ENCODE results near the gene TPGS2. TPM values are rescaled to one million over a fixed set of nuclear protein-coding genes. Genes with fewer than 3 reads are reported as not detected.
A peak's percentile ranks its signal among the peaks of the same experiment; 100 is the strongest.

Gene TPGS2
- total and polyA plus RNA-seq, 2 of the 13 experiments (the other 11 are each of a cell fraction or from before 2014, with no cell fraction given): 73.3 to 137 TPM

- Histone ChIP-seq H3K4me1 (ENCODE audit: insufficient read depth, low read length) (no peaks in the 10 kb centered on the region), H2AFZ (ENCODE audit: low read length) (no peak overlapping the region), H3K9me3 (ENCODE audit: low read length) (no peaks in the 10 kb centered on the region; the same call in 1 of the 2 replicates), H3K27me3 (ENCODE audit: control insufficient read depth in 1 of 2, insufficient read depth in 2 of 2, low read length in 2 of 2) (no peaks in the 10 kb centered on the region), H3K79me2 (ENCODE audit: insufficient read depth, low read length) (no peaks in the 10 kb centered on the region), H3K36me3 (replicated peaks in 1 of 2; ENCODE audit: control insufficient read depth in 1 of 2, insufficient read depth in 2 of 2, low read length in 2 of 2) (no peaks in the 10 kb centered on the region), H3K27ac (ENCODE audit: extremely low read length, insufficient read depth, low read length) (no peak overlapping the region), H3K4me2 (ENCODE audit: low read depth, low read length) (no peak overlapping the region), H3K4me3 (replicated peaks in 1 of 3; ENCODE audit: insufficient read depth in 1 of 3, low read depth in 2 of 3, low read length in 3 of 3) (no peak overlapping the region), H4K20me1 (ENCODE audit: insufficient read depth, low read length) (no peaks in the 10 kb centered on the region), H3K9ac (ENCODE audit: insufficient read depth, low read depth, low read length) (no peak overlapping the region)
- no peak for FAIRE-seq
- intact Hi-C loops (cut with micrococcal nuclease; ENCODE audit: unreplicated experiment) (no loop called here), in situ Hi-C loops (cut with HindIII; ENCODE audit: extremely low pct_ligation_motif_present, low pct_unique_long_range_greater_than_20kb) (no loop called here)
- no TSS peak for BruUV-seq (replicated peaks)
- no peak for TF ChIP-seq ZNF75D (CRISPR knock-in tag; IDR thresholded peaks at IDR 0.05; ENCODE audit: borderline replicate concordance)
- TF ChIP-seq NCOA1 (CRISPR knock-in tag; IDR thresholded peaks at IDR 0.05): no peak
- no peak for TF ChIP-seq SRSF1 (optimal IDR thresholded peaks at IDR 0.05; ENCODE audit: low read depth, low read length)
- TF ChIP-seq ZNF768 (CRISPR knock-in tag; IDR thresholded peaks at IDR 0.05): no peak
- no peak for TF ChIP-seq ZNF547 (CRISPR knock-in tag; IDR thresholded peaks at IDR 0.05)
- no peak for TF ChIP-seq MIER2 (CRISPR knock-in tag; IDR thresholded peaks at IDR 0.05)
- TF ChIP-seq TEAD2 (CRISPR knock-in tag; IDR thresholded peaks at IDR 0.05): no peak
- TF ChIP-seq ZNF317 (CRISPR knock-in tag; IDR thresholded peaks at IDR 0.05): no peak
- TF ChIP-seq, protein P1, sequence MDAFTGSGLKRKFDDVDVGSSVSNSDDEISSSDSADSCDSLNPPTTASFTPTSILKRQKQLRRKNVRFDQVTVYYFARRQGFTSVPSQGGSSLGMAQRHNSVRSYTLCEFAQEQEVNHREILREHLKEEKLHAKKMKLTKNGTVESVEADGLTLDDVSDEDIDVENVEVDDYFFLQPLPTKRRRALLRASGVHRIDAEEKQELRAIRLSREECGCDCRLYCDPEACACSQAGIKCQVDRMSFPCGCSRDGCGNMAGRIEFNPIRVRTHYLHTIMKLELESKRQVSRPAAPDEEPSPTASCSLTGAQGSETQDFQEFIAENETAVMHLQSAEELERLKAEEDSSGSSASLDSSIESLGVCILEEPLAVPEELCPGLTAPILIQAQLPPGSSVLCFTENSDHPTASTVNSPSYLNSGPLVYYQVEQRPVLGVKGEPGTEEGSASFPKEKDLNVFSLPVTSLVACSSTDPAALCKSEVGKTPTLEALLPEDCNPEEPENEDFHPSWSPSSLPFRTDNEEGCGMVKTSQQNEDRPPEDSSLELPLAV (CRISPR knock-in tag; conservative IDR thresholded peaks at IDR 0.05; ENCODE audit: low read depth): no peak
- TF ChIP-seq THAP9 (CRISPR knock-in tag; IDR thresholded peaks at IDR 0.05; ENCODE audit: borderline replicate concordance): no peak
- TF ChIP-seq, protein P2, sequence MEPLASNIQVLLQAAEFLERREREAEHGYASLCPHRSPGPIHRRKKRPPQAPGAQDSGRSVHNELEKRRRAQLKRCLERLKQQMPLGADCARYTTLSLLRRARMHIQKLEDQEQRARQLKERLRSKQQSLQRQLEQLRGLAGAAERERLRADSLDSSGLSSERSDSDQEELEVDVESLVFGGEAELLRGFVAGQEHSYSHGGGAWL (CRISPR knock-in tag; IDR thresholded peaks at IDR 0.05): no peak
- no peak for TF ChIP-seq ZNF468 (CRISPR knock-in tag; IDR thresholded peaks at IDR 0.05)
- TF ChIP-seq NCOR1 (IDR thresholded peaks at IDR 0.05; ENCODE audit: borderline replicate concordance, low read length): no peak
- POLR2A ChIA-PET: no interaction called here
- CTCF ChIA-PET (ENCODE audit: low intra/inter-chr PET ratio, low total read pairs): no interaction called here
- peak; percentile 13 for DNase-seq (ENCODE audit: low spot score)
- 93% methylated on average over 1 of the region's 1 CpG for WGBS (ENCODE audit: low lambda C conversion rate)
- no peak for ATAC-seq
Measured at GRCh38 chr18:36850527-36851201, 21.9 kb upstream of the TPGS2 start.
